ENCODE data around the gene FNDC3B. TPM values are rescaled to one million over a fixed set of nuclear protein-coding genes. Genes with fewer than 3 reads are reported as not detected.
A peak's percentile ranks its signal among the peaks of the same experiment; 100 is the strongest.

FNDC3B gene
- total RNA-seq, 1 donor from 2014 or later, result 153 TPM

- Histone ChIP-seq H3K27me3 (ENCODE audit: low read depth) (no peaks in the 10 kb centered on the region), H3K36me3 (no peaks in the 10 kb centered on the region), H3K4me1 (peaks cover 3% of the 10 kb centered on the region), H3K27ac (no peak overlapping the region), H3K4me3 (no peak overlapping the region), H3K9me3 (no peaks in the 10 kb centered on the region)
- intact Hi-C loops (cut with DNase I), result no loop called here
- DNase-seq, result no peak
- no peak for TF ChIP-seq CTCF (IDR thresholded peaks at IDR 0.05)
- ATAC-seq, result no peak
Measured at GRCh38 chr3:172193436-172193835, 154.1 kb downstream of the FNDC3B start.

- Histone ChIP-seq H3K27ac (no peak overlapping the region), H3K27me3 (ENCODE audit: low read depth) (no peaks in the 10 kb centered on the region), H3K36me3 (no peaks in the 10 kb centered on the region), H3K4me1 (peaks cover 3% of the 10 kb centered on the region), H3K4me3 (no peak overlapping the region), H3K9me3 (no peaks in the 10 kb centered on the region)
- intact Hi-C loops (cut with DNase I), result no loop called here
- DNase-seq (no peak), ATAC-seq (peak; percentile 35 to 85)
- TF ChIP-seq CTCF (IDR thresholded peaks at IDR 0.05), result no peak
Measured at GRCh38 chr3:172194702-172195406, 155.5 kb downstream of the FNDC3B start.

GRCh38 chr3:172195407-172195754, 156.0 kb downstream of the FNDC3B start:
- no peak overlapping the region for H3K4me3 ChIP-seq
- TF ChIP-seq CTCF (IDR thresholded peaks at IDR 0.05), result no peak
- H3K27ac ChIP-seq, result no peak overlapping the region
- DNase-seq (no peak), ATAC-seq (no peak)
- H3K4me1 ChIP-seq, result peaks cover 8% of the 10 kb centered on the region
- intact Hi-C loops (cut with DNase I), result no loop called here
- H3K27me3 ChIP-seq (ENCODE audit: low read depth), result no peaks in the 10 kb centered on the region
- no peaks in the 10 kb centered on the region for H3K36me3 ChIP-seq
- H3K9me3 ChIP-seq, result no peaks in the 10 kb centered on the region

GRCh38 chr3:172197344-172197743, 158.0 kb downstream of the FNDC3B start:
- H3K4me3 ChIP-seq, result no peak overlapping the region
- no peak for TF ChIP-seq CTCF (IDR thresholded peaks at IDR 0.05)
- DNase-seq (no peak), ATAC-seq (no peak)
- no peaks in the 10 kb centered on the region for H3K27me3 ChIP-seq (ENCODE audit: low read depth)
- H3K36me3 ChIP-seq, result no peaks in the 10 kb centered on the region
- intact Hi-C loops (cut with DNase I), result no loop called here
- no peaks in the 10 kb centered on the region for H3K9me3 ChIP-seq
- no peak overlapping the region for H3K27ac ChIP-seq
- peaks cover 27% of the 10 kb centered on the region for H3K4me1 ChIP-seq

GRCh38 chr3:172198428-172198827, 159.1 kb downstream of the FNDC3B start:
- no peak overlapping the region for H3K27ac ChIP-seq
- no peak for TF ChIP-seq CTCF (IDR thresholded peaks at IDR 0.05)
- no peaks in the 10 kb centered on the region for H3K9me3 ChIP-seq
- H3K36me3 ChIP-seq, result no peaks in the 10 kb centered on the region
- DNase-seq (no peak), ATAC-seq (no peak)
- H3K4me3 ChIP-seq, result no peak overlapping the region
- peaks cover 38% of the 10 kb centered on the region for H3K4me1 ChIP-seq
- H3K27me3 ChIP-seq (ENCODE audit: low read depth), result no peaks in the 10 kb centered on the region
- intact Hi-C loops (cut with DNase I), result no loop called here
